NCI-H524 (cell line): ENCODE results near the gene IBA57.
"Not testable (repeated sequence)": the region's sequence is repeated elsewhere in the genome, so short reads cannot be mapped to it uniquely, and the experiment has no call there.

Experiments used
- DNase-seq, 2 experiments: peaks; one replicate each; lab custom pipeline; 2025; lab: John Stamatoyannopoulos, UW

The IBA57 gene

DNA sequence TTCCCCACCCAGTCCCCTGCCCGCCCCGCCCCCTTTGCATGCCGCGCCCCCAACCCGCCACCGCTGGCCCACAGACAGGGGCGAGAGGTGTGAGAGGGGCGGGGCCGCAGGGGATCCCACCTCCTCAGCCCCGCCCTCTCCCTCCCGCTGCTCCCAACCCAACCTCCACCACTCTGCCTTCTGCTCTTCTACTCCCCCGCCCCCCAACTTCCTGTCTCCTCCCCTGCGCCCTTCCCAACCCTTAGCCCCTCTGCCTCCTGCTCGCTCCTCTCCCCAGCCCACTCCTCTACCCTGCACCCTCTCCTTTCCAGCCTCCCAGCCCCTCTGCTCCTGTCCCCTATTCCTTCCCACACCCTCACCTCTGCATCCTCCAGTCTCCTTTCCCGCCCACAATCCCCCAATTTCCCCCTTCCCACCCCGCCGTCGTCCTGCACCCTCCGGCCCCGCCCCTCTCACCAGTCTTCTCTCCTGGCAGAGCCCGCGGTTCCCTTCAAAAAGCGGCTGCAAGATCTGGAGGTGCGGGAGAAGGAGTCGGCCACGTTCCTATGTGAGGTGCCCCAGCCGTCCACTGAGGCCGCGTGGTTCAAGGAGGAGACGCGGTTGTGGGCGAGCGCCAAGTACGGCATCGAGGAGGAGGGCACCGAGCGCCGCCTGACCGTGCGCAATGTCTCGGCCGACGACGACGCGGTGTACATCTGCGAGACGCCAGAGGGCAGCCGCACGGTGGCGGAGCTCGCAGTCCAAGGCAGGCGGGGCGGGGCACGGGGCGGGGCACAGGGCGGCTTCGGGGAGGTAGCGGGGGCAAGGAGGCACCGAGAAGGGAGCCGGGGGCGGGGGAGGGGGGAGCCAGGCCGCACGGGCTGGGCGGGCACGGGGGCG lies 47.6 kb downstream of the IBA57 start:
- DNase-seq, result peak; percentile 53 to 74

DNA sequence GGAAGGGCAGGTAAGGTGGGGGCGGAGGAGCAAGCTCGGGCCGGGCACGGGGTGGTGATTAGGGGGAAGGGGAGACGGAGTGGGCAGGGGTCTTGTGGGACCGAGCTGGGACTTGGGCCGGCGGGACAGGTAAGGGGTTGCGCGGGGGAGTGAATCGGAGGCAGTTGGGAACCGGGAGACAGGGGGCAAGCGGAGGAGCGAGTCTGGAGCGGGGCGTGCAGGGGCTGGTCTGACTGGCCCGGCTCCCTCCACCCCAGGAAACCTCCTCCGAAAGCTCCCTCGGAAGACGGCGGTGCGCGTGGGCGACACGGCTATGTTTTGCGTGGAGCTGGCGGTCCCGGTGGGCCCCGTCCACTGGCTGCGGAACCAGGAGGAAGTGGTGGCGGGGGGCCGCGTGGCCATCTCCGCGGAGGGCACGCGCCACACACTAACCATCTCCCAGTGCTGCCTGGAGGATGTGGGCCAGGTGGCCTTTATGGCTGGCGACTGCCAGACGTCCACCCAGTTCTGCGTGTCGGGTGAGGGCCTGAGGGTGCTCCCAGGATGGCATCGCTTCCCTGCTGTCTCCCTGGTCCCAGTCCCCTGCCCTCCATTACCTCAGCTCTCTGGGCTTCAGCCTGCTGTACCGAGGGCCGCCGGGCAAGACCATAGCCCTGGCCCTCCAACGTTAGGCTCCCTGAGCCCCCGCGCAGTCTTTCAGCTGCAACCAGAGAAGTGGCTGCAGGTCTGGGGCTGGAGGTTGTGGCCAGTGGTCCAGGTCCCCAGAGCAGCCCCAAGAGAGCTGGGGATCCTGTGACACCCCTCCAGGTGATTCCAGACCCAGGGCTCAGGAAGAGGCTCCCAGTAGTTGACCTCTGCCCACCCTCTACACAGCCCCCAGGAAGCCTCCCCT lies 48.6 kb downstream of the IBA57 start:
- DNase-seq, result no peak

DNA sequence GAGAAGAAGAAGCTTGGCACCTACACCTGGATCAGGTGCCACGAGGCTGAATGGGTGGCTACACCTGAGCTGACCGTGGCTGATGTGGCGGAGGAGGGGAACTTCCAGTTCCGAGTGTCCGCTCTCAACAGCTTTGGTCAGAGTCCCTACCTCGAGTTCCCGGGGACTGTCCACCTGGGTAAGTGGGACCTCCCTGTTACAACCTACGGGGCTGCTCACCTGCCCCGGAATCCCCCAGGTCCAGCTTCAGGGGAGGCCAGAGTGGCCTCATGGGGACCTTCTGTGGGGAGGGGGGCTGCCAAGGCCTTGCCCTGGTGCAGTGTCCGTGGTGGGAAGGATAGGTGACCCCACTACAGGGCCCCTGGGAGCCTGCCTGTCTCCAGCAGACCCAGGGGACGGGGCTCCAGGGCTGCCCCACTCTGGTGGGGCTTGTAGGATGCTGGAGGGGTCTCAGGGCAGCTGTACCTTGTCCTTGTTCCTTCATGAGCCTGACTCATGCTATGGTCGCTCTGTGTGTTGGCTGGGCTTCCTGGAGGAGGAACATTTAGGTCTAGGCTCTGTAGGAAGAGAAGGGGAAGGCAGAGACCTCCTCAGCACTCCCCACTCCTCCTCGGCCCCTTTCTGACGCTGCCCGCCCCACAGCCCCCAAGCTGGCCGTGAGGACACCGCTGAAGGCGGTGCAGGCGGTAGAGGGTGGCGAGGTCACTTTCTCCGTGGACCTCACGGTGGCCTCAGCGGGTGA lies 49.5 kb downstream of the IBA57 start:
- no peak for DNase-seq

DNA sequence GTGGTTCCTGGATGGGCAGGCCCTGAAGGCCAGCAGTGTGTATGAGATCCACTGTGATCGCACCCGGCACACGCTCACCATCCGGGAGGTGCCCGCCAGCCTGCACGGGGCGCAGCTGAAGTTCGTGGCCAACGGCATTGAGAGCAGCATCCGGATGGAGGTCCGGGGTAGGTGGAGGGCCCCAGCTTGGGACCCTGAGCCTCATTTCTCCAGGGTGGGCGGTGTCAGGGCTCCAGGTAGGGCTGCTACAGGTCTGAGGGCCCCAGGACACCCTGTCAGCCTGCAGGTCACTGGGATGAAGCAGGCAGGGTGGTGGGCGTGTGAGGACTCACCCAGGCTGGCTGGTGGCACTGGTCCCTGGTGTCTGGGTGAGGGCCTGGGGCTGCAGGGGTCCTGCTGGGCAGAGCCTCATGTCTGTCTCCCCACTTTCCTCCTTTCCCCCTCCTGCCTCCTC lies 50.1 kb downstream of the IBA57 start:
- DNase-seq, result no peak

DNA sequence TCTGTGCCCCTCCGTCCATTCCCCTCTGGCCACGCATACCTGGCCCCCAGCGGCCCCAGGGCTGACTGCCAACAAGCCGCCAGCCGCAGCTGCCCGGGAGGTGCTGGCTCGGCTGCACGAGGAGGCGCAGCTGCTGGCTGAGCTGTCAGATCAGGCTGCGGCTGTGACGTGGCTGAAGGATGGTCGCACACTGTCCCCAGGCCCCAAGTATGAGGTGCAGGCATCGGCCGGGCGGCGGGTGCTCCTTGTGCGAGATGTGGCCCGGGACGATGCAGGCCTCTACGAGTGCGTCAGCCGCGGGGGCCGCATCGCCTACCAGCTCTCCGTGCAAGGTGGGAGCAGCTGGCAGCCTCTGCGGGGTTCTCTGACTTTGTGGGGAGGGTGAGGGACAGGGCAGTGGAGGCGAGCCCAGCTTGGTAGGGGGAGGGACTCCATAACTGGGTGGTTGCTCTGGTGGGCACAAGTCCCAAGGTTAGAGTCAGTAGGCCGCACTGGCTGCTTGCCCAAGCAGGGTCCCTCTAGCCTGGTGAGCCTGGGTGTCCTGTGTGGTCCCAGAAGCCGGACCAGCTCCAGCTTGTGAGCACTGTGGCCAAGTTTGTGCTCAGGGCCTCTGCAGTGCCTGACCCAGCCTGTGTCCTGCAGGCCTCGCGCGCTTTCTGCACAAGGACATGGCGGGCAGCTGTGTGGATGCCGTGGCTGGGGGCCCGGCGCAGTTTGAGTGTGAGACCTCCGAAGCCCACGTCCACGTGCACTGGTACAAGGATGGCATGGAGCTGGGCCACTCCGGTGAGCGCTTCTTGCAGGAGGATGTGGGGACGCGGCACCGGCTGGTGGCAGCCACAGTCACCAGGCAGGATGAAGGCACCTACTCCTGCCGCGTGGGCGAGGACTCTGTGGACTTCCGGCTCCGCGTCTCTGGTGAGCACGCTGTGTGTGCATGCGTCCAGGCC lies 51.0 kb downstream of the IBA57 start:
- DNase-seq, result no peak

DNA sequence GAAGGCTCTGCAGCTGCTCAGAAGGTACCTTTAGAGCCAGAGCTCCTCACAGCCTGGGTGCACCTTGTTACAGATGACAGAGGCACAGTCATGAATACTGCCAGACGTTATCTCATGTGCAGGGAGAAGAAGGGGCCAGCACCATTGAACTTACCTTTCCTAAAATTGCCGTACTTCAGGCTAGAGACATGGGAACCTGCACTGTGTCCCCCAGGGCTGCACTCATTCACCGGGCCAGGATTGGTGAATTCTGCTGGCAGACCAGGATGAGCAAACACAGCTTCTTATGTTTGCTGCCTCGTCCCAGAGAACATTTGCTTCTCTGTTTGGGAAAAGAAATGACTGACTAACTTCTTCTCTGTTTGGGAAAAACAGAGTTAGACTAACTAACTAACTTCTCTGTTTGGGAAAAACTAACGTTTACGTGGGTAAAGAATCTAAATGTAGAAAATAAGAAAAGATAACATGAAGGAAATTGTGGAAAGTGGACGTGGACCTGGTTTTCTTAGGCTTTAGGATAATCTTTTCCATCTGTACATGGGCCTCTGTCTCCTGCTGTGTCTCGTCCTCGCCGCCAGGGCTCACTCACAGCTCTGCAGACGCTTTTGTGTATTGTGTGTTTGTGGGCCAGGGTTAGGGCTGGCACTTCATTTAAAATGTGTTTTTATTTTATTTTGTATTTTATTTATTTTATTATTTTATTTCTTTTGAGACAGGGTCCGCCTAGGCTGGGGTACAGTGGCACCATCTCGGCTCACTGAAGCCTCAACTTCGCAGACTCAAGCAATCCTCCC lies 52.1 kb downstream of the IBA57 start:
- DNase-seq, result no peak

DNA sequence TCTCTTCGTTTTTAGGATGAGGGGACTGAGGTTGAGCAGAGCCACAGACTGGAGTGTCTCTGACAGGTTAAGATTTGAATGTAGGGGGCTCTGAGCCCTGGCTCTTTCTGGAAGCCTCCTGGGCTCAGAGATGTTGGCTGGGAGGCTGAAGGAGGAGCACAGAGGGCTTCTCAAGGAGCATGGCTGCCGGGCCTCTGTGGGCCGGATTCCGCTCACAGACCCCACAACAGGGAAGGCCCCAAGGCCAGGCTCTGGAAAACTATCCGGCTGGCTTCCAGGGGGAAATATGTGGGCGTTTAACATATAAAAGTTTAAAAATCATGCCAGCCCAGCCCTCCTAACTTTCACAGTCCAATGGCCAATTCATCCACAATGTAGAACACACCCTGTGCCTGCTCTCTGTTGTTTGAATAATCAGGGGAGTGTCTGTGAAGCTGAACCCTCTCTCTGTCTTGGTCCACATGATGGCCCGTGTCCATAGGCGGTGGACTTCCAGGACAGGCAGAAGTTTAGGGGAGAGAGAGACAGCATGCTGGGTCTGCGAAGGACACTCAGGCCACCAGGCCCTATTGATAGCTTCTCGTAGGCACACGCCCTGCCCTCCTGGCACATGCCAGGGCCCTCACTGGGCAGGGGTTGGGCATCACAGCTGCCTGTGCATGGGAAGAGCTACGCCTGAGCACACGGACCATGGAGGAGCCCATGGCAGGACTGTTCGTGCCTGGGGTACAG lies 53.1 kb downstream of the IBA57 start:
- DNase-seq, result no peak

DNA sequence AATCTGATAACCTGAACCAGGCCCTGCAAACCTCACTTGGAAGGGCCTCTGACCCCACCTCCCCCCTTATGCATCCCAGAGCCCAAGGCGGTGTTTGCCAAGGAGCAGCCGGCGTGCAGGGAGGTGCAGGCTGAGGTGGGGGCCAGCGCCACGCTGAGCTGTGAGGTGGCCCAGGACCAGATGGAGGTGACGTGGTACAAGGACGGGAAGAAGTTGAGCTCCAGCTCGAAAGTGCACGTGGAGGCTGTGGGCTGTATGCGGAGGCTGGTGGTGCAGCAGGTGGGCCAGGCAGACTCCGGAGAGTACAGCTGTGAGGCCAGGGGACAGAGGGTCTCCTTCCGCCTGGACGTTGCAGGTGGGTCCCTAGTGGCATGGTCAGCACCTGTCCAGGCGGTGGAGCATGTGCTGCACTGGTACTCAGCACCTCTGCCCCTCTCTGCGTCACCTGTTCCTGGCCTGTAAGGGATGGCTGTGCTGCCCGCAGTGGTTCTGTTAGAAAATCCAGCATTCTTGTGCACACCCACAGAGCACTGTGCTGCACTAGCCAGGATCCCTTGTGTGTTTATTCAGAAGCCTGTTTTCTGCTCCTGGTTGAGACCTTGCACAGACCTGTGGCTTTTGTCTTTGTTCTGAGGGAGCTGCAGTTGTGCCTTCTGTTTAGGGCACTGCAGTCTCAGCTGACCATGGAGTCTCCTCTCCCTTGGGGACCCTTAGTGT lies 53.8 kb downstream of the IBA57 start:
- DNase-seq, result no peak

DNA sequence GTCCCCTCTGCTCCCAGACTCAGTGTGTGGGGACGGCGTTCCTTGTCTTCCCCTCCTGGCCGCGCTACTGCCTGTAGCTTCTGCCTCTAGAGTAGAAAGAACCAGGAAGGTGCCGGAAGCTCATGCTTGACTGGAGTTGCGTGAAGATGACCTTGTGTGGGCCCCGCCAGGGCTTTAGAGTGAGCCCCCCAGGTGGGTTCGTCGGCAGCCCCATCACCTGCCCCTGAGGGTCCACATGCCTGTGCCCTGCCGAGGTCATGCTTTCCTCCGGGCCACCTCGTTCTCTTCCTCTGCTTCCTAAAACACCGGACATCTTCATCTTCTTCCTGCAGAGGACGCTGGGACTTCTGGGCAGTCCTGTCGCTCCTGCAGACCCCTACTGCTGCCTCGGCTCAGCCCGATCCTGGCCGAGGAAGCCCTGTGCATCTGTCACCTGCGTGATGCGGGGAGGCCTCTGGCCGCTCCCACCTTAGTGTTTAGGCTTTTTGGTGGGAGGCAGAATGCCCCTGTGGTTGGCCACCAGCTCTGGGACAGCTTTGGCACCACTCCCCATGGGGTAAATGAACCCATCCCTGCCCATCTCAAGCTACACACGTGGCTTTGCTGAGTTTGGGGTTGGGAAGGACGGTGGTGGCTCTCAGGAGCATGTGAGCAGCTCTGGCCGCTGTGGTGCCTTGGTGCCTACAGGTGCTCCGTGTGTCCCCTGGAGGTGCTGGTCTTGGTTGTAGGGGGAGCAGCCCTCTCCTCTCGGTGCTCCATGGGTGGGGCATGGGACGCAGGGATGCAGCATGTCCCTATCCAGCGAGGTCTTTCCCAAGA lies 54.6 kb downstream of the IBA57 start:
- no peak for DNase-seq

DNA sequence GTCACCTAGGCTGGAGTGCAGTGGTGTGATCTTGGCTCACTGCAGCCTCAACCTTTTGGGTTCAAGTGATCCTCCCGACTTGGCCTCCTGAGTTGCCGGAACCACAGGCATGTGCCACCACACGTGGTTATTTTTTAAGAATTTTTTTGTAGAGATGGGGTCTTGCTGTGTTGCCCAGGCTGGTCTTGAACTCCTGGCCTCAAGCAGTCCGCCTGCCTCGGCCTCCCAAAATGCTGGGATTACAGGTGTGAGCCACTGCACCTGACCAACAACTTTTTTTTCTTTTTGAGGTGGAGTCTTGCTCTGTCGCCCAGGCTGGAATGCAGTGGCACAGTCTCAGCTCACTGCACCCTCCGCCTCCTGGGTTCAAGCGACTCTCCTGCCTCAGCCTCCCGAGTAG lies 55.5 kb downstream of the IBA57 start:
- DNase-seq, result not testable (repeated sequence)

DNA sequence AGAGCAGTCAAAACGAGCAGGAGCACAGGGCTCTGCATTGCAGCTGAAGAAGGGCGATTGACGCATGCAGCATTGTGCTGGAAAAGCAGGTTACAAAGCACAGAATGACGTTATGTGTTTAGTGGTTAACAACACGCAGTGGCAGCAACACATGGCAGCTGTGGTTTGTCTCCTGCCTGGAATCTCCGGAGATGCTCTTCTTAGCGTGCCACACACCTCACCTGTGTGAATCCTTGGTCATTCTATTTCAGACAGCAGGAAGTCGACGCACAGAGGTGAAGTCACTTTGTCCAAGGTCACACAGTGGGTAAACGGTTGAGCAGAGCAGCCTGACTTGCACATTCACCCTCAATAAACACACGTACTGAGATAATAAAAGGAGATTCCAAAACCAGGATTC lies 56.9 kb downstream of the IBA57 start:
- DNase-seq, result no peak

DNA sequence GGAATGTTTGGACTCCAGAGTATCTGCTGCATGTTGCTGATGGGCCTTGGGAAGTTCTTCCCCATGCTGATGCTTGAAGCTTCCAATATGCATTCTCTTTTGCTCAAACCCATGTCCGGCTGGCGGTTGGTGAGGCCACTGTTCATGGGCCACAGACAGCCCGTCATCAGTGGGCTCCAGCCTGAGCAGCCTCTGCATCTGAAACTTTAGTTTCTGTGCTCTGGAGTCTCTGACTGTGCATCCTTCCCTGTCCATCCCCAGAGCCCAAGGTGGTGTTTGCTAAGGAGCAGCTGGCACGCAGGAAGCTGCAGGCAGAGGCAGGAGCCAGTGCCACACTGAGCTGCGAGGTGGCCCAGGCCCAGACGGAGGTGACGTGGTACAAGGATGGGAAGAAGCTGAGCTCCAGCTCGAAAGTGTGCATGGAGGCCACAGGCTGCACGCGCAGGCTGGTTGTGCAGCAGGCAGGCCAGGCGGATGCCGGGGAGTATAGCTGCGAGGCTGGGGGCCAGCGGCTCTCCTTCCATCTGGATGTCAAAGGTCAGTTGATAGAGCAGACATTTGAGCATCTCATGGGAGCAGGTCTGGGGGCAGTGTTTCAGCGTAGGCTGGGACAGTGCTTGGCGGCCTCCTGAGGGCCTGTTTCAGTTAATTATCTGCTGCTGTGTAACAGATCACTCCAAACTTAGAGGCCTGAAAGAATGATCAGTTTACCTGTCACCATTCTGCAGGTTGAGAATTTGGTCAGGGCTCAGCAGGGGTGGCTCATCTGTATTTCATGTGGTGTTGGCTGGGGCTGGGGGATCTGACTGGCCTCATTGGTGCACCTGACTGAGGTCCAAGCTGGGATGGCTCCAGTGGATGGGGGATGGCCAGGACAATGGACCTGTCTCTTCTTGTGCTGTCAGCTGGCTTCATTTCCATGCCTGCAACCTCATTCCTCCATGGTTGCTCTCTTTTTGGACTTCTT lies 58.9 kb downstream of the IBA57 start:
- no peak for DNase-seq

DNA sequence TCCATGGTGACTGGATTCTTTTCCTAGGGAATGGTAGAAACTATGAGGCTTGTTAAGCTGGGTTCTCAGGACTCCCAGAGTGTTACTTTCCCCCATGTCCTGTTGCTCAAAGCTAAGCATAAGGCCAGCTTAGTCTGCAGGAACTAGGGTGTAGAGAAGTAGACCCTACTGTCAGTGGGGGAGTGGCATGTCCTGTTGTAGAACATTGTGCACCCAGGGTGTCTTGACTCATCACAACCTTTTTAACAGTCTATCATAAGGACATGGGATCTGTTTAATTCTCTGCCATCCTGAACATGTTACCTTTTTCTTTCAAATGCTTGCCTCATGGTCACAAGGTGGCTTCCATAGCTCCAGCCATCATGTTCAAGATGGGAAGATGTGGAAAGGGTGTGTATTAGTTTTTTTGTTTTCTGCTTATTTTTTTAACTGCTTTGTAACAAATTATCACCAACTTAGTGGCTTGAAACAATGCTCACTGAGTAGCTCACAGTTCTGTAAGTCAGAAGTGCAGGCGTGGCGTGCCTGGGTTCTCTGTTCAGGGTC lies 59.6 kb downstream of the IBA57 start:
- no peak for DNase-seq

DNA sequence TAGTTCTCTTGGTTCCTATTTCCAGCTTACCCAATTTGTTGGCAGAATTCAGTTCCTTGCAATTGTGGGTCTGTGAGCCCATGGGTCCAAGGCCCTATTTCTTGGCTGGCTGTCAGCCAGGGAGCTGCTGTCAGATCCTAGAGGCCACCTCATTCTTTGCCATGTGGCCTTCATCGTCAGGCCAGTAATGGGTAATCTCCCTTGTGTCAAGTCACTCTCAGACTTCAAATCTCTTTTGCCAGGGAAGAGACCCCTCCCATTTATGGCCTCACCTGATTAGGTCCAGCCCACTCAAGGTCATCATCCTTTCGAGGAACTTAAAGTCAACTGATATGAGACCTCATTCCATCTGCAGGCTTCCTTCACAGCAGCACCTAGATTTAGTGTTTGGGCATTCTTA lies 60.1 kb downstream of the IBA57 start:
- no peak for DNase-seq

DNA sequence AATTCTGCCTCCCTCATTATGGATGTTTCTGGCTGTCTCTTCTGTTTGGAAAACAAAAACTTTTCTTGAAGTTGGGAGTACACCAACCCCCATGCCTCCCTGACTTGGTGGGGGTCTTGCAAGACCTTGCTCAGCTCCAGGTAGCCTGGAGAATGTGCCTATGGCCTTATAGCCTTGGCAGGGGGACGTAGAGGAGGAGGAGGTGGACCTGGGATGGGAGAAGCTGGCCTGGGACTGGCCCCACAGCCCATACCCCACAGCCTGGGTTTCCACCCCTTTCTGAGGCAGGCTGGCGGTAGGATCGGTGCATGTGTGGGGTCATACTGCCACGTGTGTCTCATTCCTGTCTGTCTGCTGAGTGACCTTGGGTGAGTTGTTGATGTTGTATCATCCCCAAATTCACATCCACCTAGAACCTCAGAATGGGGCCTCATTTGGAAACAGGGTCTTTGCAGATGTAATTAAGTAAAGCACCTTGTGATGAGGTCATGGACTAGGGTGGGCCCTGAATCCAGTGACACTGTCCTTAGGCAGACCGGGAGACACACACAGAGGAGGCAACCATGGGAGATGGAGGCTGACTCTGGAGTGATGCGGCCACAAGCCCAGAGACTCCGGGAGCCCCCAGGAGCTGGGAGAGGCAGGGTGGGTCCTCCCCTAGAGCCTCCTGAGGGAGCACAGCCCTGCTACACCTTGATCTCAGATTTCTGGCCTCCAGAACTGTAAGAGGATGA lies 60.7 kb downstream of the IBA57 start:
- no peak for DNase-seq
